SHP77 (cell line): ENCODE data around the gene TNN.
A peak's percentile ranks its signal among the peaks of the same experiment; 100 is the strongest.
"Not testable (repeated sequence)": the region's sequence is repeated elsewhere in the genome, so short reads cannot be mapped to it uniquely, and the experiment has no call there.

Experiments
- DNase-seq, 2 experiments: peaks; one replicate each; lab custom pipeline; 2025; lab: John Stamatoyannopoulos, UW

TNN gene, protein sequence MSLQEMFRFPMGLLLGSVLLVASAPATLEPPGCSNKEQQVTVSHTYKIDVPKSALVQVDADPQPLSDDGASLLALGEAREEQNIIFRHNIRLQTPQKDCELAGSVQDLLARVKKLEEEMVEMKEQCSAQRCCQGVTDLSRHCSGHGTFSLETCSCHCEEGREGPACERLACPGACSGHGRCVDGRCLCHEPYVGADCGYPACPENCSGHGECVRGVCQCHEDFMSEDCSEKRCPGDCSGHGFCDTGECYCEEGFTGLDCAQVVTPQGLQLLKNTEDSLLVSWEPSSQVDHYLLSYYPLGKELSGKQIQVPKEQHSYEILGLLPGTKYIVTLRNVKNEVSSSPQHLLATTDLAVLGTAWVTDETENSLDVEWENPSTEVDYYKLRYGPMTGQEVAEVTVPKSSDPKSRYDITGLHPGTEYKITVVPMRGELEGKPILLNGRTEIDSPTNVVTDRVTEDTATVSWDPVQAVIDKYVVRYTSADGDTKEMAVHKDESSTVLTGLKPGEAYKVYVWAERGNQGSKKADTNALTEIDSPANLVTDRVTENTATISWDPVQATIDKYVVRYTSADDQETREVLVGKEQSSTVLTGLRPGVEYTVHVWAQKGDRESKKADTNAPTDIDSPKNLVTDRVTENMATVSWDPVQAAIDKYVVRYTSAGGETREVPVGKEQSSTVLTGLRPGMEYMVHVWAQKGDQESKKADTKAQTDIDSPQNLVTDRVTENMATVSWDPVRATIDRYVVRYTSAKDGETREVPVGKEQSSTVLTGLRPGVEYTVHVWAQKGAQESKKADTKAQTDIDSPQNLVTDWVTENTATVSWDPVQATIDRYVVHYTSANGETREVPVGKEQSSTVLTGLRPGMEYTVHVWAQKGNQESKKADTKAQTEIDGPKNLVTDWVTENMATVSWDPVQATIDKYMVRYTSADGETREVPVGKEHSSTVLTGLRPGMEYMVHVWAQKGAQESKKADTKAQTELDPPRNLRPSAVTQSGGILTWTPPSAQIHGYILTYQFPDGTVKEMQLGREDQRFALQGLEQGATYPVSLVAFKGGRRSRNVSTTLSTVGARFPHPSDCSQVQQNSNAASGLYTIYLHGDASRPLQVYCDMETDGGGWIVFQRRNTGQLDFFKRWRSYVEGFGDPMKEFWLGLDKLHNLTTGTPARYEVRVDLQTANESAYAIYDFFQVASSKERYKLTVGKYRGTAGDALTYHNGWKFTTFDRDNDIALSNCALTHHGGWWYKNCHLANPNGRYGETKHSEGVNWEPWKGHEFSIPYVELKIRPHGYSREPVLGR (N-terminal part only)

GRCh38 chr1:175067362-175068106 is at the start of gene TNN:
TNN (plus strand) TSS chr1:175067833; CDS start chr1:175077419, 9,586 bp downstream.
- no peak for DNase-seq

GRCh38 chr1:175019524-175019923 is 48.1 kb upstream of the TNN start:
- no peak for DNase-seq

- peak; percentile 96 for DNase-seq
These were observed 44.4 kb upstream of the TNN start, which contains the start of gene MRPS14 for GRCh38 chr1:175023043-175023921. MRPS14 (minus strand) TSS chr1:175023425; CDS start chr1:175023408, 17 bp downstream.

DNA sequence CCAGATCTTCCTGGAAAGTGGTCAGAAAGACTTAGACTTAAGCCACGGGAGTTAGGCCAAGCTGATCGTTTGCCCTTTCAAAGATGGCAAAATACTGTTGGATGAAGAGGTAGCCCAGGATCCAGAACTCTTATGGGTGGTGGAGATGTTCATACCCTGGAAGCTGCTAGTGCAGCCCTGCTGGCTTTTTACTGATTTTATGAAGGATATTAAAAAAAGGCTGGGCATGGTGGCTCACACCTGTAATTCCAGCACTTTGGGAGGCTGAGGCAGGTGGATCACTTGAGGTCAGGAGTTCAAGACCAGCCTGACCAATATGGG is 43.8 kb upstream of the TNN start:
- DNase-seq, result not testable (repeated sequence)

DNA sequence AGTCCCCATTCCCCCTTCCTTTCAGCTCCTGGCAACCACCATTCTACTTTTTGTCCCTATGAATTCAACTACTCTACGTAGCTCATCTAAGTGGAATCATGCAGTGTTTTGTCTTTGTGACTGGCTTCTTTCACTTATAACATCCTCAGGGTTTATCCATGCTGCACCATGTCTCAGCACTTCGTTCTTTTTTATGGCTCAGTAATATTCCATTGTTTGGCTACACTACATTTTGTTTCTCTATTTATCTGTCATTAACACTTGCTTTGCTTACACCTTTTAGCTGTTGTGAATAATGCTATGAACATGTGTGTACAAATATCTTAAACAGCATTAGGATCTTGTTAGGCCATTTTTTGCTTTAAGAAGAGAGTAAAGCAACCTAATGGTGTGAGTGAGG is 42.9 kb upstream of the TNN start:
- no peak for DNase-seq

DNA sequence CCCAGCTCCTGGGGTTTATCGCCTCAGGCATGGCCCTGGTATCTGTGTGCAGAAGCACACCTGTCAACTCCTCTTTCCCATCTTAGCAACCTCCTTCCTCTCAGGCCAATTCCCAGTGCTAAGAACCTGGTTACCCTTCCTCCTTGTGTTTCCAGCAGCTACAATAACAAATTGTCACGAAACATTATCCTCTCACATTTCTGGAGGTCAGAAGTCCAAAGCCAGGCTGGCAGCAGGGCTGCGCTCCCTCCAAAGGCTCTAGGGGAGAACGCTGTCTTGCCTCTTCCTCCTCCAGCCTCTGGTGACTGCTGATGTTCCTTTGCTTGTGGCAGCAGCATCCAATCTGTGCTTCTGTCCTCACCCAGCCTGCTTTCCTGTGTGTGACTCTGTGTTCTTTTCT is 33.7 kb upstream of the TNN start:
- no peak for DNase-seq

GRCh38 chr1:175034775-175035174 is 32.9 kb upstream of the TNN start:
- no peak for DNase-seq

DNA sequence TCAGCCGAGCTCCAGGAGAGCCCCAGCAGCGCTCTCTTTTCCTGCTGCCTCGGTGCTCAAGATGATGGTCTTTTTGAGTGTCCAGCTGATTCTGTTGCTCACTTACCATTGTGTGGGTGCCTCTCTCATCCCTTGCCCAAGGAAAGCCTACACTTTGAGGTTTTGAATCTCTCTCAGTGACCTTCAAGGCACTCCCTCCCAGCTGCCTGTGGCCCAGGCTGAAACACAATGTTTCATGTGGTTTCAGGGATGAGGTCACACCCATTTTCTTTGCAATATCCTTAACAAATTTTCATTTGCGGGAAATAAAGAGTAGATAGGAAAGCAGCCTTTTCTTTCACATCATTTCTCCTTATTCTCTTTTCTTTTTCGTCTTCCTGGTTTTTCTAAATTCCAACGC is 31.8 kb upstream of the TNN start:
- no peak for DNase-seq

- no peak for DNase-seq
These were observed 31.2 kb upstream of the TNN start for GRCh38 chr1:175036476-175036875.

DNA sequence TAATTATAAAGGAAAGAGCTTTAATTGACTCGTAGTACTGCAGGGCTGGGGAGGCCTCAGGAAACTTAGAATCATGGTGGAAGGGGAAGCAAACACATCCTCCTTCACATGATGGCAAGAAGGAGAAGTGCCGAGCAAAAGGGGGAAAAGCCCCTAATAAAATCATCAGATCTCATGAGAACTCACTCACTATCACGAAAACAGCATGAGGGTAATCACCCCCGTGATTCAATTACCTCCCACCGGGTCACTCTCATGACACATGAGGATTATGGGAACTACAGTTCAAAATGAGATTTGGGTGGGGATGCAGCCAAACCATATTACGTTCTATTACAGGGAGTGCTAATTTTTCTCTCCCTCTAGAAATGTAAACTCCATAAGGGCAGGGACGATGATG is 30.2 kb upstream of the TNN start:
- no peak for DNase-seq

DNA sequence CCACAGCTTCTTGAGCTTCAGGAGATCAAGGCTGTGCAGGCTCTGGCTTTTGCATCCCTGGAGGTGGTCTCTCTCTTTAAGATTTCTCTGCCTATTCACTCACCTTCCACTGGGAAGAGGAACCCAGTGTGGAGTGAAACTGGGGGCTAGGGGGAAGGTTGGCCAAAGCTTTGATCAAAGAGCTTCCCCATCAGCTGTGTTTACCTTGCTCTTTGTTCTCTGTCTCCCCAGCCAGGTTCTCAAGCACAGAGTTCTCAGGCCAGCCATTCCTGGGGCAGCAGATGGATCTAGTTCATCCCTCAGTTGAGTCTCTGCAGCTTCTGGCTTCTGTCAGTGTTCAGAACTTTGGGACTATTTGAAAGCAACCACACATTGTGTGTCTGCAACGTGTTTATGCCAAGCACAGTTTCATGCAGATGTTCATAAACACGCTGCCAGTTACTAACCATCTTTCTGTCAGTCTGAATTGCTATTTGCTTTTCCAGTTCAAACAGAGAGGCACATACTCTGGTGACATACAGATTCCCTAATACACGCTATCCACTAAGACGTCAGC is 27.2 kb upstream of the TNN start:
- DNase-seq, result peak in 1 of 2 experiments; percentile 2

DNA sequence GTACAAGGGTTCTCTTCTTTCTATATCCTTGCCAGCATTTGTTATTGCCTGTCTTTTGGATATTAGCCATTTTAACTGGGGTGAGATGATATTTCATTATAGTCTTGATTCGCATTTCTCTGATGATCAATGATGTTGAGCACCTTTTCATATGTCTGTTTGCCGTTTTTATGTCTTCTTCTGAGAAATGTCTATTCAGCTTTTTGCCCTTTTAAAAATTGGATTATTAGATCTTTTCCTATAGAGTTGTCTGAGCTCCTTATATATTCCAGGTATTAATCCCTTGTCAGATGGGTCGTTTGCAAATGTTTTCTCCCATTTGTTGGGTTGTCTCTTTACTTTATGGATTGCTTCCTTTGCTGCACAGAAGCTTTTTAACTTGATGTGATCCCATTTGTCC is 25.0 kb upstream of the TNN start:
- no peak for DNase-seq

DNA sequence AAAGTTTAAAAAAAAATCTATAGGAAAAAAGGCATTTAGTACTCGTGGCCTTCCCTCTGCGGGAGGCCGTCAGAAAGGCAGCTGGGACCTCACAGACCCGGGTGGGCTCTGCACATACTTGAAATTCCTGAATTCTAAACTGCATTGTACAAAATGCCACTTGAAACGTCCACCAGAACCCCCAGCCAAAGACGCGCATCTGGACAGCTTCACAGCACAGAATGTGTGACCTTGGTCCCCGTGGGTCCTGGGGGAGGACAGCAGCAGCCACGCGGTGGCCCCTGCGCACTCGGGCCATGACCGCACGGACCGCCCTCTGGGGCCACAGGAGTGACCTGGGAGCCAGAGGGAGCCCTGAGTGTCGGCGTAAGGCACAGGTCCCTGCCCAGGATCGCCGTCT is 23.8 kb upstream of the TNN start:
- DNase-seq, result no peak

GRCh38 chr1:175044591-175044990 is 23.0 kb upstream of the TNN start:
- not testable (repeated sequence) for DNase-seq

DNA sequence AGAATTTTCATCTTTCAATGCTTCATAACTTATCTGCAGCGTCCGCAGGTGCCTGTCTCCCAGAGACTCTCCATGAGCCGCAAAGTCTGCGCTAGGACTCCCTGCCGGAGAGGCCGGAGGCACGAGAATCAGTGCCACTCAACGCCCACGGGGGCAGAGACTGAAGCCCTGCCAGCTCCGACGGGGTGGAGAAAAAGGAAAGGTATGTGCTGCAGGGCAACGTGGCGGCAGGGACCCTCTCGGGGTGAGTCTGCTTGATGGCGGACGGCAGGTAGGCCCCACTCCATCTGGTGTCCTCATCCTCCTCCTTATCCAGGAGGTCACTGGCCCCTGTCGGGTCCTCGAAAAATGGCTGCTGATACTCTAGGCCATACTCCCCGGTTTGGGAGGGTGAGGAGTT is 22.5 kb upstream of the TNN start:
- no peak for DNase-seq

- DNase-seq, result no peak
These were observed 22.1 kb upstream of the TNN start for GRCh38 chr1:175045519-175045918.

DNA sequence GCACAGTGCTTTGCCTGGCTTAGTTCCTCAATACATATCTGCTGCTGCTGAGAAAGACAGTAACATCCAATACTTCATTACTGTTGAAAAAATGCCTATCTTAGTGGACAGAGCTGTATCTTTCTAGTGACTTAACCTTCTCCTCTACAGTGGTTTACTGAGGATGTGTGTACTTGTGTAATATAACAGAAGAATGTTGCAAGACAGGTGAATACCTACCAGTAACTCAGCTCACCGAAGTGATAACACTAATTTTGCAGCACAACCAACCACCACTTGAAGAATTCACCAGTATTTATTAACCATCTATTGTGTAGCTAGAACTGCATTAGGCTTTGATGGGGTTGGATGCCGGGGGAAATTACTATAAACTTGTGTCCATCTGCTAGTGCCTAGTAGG is 16.6 kb upstream of the TNN start:
- DNase-seq, result no peak

DNA sequence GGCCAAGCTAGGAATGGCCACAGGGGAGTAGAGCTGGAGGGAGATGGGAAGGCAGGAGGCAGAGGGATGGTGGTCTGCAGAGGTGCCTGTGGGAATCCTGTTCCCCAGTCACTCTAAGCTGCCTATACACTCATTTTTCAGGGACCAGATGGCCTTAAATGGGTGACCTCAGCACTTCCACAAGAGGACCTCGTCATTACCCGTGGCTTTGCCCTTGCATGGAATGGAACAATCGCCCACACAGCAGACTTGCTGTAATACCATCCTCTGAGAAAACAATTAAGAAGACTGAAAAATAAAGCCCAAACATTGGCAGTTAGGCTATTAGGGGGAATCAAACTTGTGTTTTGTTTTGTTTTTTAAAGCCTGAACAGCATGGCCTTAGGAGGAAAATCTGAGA is 12.9 kb upstream of the TNN start:
- DNase-seq, result no peak

GRCh38 chr1:175062339-175062738 is 5.3 kb upstream of the TNN start:
- no peak for DNase-seq

DNA sequence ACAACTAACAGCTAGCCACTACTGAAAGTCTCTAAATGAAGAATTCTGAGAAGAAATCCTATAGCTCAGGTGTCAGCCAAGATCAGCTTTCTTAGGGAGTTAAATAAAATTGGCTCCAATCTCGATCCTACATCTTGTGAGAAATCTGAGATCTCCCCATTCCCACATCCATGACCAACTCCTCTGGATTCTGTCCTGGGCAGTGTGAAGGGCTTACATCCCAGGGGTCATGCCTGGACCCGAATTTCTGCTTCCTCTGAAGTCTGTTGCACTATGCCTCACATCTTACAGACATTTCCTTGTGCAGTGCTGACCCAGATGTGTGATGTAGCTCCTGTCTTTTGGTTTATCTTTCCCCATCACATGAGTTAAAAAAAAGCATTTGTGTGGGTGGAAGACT is 4.8 kb upstream of the TNN start:
- no peak for DNase-seq
